Measurements from ENCODE around the gene HOPX. TPM values are rescaled to one million over a fixed set of nuclear protein-coding genes. Genes with fewer than 3 reads are reported as not detected.

Gene HOPX
- total and polyA plus RNA-seq, 2 of the 8 experiments (the other 6 are each of a cell fraction or from before 2014, with no cell fraction given) = not detected

DNA sequence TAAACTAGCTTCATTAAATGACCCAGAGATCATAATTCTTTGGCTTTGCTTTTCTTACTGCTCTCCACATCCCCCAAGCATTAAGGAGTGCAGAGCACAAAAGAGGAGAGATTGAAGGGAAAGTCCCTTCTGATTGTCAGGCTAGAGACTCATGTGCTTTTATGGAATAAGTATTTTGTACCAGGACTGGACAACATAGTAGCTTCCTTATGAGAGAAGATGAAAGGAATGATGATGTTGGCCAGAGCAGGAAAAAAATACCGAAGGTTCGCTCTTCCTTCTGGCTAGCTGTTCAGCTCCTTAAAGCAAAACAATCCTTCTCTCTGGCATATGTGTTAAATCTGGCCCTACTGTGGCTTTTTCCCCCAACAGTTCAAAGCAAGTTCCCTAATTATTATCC is 53.1 kb downstream of the HOPX start:
- WGBS, 2 experiments (ENCODE audit: extremely low coverage in 1 of 2, insufficient coverage in 1 of 2, insufficient read length in 1 of 2, insufficient replicate concordance in 2 of 2, low coverage in 1 of 2, low lambda C conversion rate in 2 of 2, missing lambda C conversion rate in 1 of 2) = 57% methylated on average over 2 of the region's 2 CpGs; no CpG with 5 or more reads in 1 of the 2 experiments
- Histone ChIP-seq H2BK5ac (ENCODE audit: low read depth, low read length) (no peak overlapping the region), H4K5ac (ENCODE audit: insufficient read length, low read depth, low read length) (no peak overlapping the region), H2BK20ac (ENCODE audit: low read length) (no peak overlapping the region), H3K23me2 (ENCODE audit: low read depth, low read length) (no peaks in the 10 kb centered on the region), H3K23ac (ENCODE audit: insufficient read length) (no peak overlapping the region), H2BK120ac (replicated peaks; ENCODE audit: low read depth, low read length) (no peak overlapping the region), H3K9ac (replicated peaks in 1 of 4; ENCODE audit: extremely low read depth in 1 of 4, low read depth in 3 of 4, low read length in 3 of 4) (no peak overlapping the region), H3K9me3 (ENCODE audit: insufficient read depth in 2 of 2, low read depth in 1 of 2, low read length in 1 of 2) (peaks cover 13 to 36% of the 10 kb centered on the region in 2 experiments), H3K36me3 (ENCODE audit: control insufficient read depth in 2 of 4, insufficient read depth in 4 of 4, low read length in 3 of 4) (no peaks in the 10 kb centered on the region), H2BK12ac (ENCODE audit: low read depth, low read length) (no peak overlapping the region), H3K79me2 (ENCODE audit: control insufficient read depth in 1 of 2, insufficient read depth in 2 of 2, low read length in 2 of 2) (no peaks in the 10 kb centered on the region), H4K91ac (replicated peaks; ENCODE audit: insufficient read length, low read length) (no peak overlapping the region), H3K4me1 (replicated peaks in 1 of 4; ENCODE audit: control insufficient read depth in 3 of 4, insufficient read depth in 4 of 4, low read length in 3 of 4) (no peaks in the 10 kb centered on the region), H3K56ac (replicated peaks; ENCODE audit: insufficient read length, low read depth, low read length) (no peak overlapping the region), H3K18ac (ENCODE audit: extremely low read depth, low read length) (no peak overlapping the region), H2AFZ (ENCODE audit: low read length) (no peak overlapping the region), H3K4me3 (ENCODE audit: extremely low read depth in 1 of 4, insufficient read depth in 2 of 4, low read depth in 3 of 4, low read length in 4 of 4) (no peak overlapping the region), H3K79me1 (ENCODE audit: low read depth, low read length) (no peaks in the 10 kb centered on the region), H3K27ac (ENCODE audit: low read depth, low read length) (no peak overlapping the region), H3K4me2 (ENCODE audit: insufficient read depth in 1 of 2, low read depth in 2 of 2, low read length in 2 of 2) (no peak overlapping the region), H4K20me1 (replicated peaks in 1 of 2; ENCODE audit: control insufficient read depth in 1 of 2, insufficient read depth in 2 of 2, low read length in 2 of 2) (no peaks in the 10 kb centered on the region), H3K4ac (replicated peaks; ENCODE audit: insufficient read length, low read depth, low read length) (no peak overlapping the region), H3K27me3 (replicated peaks in 1 of 4; ENCODE audit: control insufficient read depth in 3 of 4, extremely low read depth in 1 of 4, insufficient read depth in 3 of 4, low read length in 3 of 4) (no peaks in the 10 kb centered on the region; a peak in 1 of 7 replicates), H2BK15ac (ENCODE audit: low read length) (no peak overlapping the region), H4K8ac (ENCODE audit: extremely low read depth, insufficient read depth, low read length) (no peak overlapping the region), H2AK5ac (ENCODE audit: low read depth, low read length) (no peak overlapping the region), H3K14ac (ENCODE audit: insufficient read length) (no peak overlapping the region)
- FAIRE-seq = no peak
- ChIA-PET CTCF (ENCODE audit: partially characterized antibody) (interaction anchor here (0.5 to 2.0 kb wide), 3 partner anchors 13 to 233 kb away, joined by 3 to 7 read pairs (median 4); no protein-coding TSS in a partner anchor), POLR2A (ENCODE audit: partially characterized antibody) (no interaction called here)
- DNase-seq (ENCODE audit: low read depth in 1 of 2, low spot score in 2 of 2) = no peak
- TF ChIP-seq POLR2A (IDR thresholded peaks at IDR 0.05; ENCODE audit: control extremely low read depth in 1 of 2, low read depth in 2 of 2, low read length in 2 of 2) (no peak), NANOG (IDR thresholded peaks at IDR 0.05; ENCODE audit: insufficient read depth, low read depth, low read length, poor library complexity, severe bottlenecking) (no peak), RFX5 (IDR thresholded peaks at IDR 0.05; ENCODE audit: borderline replicate concordance, low read depth, low read length) (no peak), RXRA (IDR thresholded peaks at IDR 0.05; ENCODE audit: insufficient read depth, low read depth, low read length) (no peak)

Data from H1 (cell line).